GM21723 (cell line): ENCODE data around the gene DSP.
A peak's percentile ranks its signal among the peaks of the same experiment; 100 is the strongest.

Experiments used
- ATAC-seq: cut with Tn5 transposase; IDR thresholded peaks from one replicate; pipeline ENCODE4 v1.9.1; 2021; ENCODE audit warnings: mild to moderate bottlenecking, moderate library complexity; ENCODE audit not compliant: unreplicated experiment

Gene DSP

DNA sequence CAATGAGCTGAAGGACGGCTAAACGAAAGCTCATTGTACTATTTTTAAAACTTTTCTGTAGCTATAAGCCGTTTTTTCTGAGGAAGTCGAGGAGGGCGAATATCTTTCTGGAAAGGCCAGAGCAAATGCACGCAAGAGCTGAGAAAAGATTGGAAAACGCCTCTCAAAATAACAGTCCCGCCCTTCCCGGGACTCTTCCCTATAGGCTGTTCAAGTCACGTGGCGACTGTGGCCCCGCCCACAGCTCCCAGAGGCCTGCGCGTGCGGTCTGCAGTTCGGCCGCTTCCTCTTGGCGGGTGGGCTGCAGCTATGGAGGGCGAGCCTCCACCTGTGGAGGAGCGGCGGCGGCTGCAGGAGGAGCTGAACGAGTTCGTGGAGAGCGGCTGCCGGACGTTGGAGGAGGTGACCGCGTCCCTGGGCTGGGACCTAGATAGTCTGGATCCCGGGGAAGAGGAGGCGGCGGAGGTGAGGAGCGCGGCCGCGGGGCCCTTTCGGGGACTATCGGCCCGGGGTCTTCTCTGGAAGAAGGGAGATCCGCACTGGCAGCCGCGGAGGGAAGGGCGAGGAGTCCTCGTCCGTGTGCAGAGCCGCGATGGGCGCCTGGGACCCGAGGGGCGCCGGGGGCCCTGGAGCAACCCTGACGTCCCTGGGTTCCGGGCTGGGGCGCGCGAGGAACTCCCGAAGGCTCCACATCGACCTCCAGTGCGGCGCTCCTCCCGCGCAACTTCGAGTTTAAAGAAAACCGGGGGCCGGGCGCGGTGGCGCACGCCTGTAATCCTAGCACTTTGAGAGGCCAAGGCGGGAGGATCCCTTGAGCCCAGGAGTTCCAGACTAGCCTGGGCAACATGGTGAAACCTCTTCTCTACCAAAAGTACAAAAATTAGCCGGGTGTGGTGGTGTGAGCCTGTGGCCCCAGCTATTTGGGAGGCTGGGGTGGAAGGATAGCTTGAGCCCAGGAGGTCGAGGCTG lies 48.8 kb downstream of the DSP start, which contains the start of gene SNRNP48:
Gene SNRNP48 (plus strand): TSS at position 250 of the 969 bp plus-strand sequence. CDS start 60 bp downstream, at position 310.
- ATAC-seq, result peak; percentile 100

DNA sequence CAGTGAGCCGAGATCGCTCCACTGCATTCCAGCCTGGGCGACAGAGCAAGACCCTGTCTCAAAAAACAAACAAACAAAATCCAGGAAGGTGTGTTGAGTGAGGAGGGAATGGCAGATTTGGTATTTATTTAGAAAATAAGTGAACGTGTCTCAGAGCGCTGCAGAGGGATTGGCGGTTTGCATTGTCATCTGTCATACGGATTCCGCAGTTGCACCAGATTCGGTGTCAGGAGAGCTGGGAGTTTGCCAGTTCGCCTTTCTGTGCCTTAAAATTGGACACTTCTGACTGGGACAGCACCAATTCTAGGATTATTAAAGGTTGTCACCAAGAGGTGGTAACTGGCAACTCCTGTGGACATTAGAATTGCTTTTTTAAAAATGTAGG lies 49.4 kb downstream of the DSP start:
- ATAC-seq, result no peak

DNA sequence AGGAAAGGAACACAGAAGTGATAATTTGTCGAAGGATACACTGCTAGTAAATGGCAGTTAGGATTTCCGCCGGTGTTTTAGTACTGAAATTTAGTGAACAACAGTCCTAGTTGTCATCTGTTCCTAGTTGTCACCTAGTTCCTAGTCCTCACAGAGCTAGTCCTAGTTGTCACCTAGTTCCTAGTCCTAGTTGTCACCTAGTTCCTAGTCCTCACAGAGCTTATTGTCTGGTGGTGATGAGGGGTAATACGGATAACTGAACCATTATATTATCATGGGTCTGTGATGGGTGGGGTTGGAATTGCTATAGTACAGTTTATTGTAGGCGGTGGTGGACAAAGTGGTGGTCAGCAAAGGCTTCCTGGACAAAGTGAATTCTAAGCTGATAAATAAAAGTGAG lies 50.3 kb downstream of the DSP start:
- no peak for ATAC-seq

DNA sequence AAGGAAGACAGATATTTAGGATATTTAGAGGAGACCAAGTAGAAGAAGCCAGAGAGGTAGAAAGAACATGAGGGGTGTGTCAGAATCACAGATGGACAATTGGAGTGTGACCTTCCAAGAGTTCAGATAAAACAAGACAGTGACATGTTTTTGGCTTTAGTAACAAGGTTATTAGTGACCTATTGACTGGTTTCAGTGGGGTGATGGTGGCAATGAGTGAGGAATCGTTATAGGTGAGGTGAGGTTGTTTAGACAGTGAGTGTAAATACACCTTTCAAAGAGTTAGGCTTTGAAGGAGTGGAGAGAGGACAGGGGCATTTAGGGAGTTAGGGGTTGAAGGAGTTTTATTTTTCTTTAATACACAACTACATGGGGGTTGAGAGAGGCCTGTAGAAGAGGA lies 51.8 kb downstream of the DSP start:
- no peak for ATAC-seq

DNA sequence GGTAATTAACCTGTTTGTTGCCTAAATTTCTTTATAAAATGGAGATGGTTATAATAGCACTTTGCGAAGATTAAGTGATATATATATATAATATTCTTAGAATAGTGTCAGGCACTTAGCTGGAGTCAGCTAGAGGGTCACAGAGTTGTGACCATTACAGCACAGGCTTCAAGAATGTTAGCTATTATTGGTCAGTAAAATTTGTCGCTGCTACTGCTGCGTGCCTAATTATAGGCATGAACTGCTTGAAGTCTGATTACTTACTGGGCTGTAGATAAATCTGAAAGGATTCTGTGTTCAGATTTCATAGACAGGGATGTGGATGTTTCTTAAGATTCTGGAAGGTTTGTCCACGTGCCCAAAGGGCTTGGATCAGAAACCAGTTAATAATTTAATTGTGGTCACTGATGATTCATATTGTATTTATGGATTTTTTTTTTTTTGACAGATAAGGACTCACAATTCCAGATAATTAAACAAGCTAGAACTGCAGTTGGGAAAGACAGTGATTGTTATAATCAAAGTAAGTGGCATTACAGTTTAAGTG lies 53.2 kb downstream of the DSP start:
- ATAC-seq, result no peak

DNA sequence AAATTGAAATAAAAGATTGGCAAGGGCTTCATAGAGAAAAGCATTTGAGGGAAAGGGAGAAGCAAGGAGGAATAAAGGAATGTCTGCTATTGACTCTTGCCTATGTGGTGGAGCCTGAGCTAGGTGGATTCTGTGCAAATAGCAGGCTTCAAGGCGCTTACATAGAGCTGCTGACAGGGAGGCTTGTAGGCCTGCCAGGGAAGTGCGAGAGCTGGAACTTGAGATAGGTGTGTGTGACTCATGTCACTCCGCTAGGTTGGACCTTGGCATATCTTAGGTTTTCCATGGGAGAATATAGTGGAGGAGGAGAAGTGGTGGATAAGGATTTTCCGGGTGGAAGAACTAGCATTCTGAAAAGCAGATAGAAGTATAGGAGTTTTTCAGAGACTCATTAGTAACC lies 62.5 kb downstream of the DSP start:
- no peak for ATAC-seq

DNA sequence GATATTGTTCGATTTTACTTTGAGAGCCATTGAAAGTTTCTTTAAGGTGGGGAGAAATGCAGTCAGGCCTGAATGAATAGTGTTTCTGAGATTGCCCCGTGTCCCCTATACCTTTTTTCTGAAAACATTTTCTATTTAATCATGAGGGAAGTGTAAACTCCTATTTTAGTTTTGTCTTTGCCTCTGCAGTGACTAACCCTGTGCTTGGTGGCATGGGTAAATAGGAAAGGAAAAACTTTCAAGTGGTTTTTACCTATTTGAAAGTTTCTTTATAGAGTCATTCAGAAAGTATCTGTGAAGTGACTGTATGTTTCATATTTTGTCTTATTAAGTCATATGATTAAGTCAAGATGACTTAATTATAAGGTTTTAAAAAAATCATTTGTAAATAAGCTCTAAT lies 63.0 kb downstream of the DSP start:
- ATAC-seq, result peak; percentile 74

DNA sequence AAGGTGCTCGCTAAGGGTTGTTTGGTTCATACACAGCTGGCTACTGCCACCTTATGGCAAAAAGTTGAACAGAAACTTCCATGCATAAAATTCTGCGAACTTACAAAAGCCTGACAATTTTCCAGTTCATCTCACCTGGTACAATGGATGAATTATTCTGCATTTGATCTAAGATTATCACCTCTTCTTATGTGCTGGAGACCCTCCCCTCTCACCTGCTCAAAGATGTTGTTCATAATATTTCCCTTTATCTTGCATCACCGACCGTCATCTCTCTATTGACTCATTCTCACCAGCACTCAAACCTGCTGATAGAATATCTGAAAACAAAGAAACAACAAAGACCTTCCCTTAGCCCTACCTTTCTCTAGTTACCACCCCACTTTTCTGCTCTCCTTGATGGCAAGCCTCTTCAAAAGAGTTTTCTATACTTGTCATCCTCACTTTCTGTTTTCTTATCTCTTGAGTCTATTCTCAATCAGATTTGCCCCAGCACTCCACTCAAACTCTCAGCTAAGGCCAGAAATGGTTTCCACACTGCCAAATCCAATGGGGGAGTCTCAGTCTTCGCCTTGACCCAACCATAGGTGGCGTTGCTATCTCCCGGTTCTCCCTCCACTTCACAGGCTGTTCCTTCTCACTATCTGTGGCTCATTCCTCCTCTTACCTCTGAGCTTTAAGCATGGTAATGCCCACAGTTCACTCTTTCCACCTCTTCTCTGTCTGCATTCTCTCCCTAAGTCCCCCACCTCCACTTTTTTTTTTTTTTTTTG lies 74.3 kb downstream of the DSP start:
- ATAC-seq, result peak; percentile 49

DNA sequence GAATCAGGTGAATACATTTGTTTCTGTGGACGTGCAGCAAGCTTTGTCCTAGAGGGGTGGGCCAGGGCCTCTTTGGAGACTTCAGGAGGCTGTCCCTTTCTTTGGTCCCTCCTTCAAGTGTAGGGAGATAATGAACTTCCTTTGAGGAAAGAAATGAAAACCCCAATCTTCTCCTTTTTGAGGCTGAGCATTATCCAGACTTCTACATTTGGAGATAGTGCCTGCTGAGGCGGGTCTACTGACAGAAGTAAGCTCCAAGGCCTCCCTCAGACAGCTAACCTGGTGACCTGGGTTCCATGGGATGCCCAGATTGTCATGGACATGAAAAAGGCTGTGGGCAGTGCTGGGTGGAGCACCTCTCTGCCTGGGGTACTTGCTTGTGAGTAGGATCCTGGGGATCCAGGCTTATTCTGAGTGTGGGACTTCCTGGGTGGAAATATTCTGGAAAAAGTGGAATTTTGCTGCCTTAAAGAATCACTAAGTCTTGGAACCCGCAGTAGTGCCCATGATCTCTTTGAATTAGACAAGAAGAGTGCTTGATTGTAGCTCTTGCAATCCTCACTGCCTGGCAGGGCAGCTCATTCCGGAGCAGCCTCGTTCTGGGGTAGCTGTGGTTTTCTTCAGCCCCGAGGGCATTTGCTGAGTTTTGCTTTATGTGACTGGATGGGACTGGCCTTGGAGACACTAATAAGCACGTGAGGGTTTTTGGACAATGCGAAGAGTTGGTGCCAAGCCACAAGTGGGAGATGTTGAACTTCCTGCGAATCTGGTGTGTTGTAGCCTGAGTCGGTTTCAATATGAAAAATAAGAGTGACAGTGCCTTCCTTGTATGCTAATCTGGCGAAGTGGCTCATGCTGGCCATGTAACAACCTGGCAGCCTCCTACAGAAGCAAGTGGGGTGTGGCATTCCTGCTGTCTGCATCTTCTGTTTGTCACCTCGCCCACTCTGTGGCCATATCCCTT lies 76.6 kb downstream of the DSP start:
- ATAC-seq, result no peak

DNA sequence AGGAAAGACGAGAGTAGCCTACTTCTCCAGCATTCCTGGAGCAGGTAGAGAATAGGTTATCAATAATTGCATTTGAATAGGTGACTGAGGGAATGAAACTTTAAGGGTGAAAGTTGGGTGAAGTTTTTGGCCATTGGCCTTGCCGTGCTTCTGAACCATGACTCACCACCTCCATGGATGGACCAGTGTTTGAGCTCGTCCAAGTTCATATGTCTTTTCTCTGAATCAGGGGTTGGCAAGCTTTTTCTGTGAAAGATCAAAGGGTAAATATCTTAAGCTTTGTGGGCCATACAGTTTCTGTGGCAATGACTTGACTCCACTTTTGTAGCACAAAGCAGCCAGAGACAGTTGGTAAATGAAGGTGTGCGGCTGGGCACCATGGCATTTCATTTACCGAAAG lies 80.3 kb downstream of the DSP start:
- ATAC-seq, result no peak

DNA sequence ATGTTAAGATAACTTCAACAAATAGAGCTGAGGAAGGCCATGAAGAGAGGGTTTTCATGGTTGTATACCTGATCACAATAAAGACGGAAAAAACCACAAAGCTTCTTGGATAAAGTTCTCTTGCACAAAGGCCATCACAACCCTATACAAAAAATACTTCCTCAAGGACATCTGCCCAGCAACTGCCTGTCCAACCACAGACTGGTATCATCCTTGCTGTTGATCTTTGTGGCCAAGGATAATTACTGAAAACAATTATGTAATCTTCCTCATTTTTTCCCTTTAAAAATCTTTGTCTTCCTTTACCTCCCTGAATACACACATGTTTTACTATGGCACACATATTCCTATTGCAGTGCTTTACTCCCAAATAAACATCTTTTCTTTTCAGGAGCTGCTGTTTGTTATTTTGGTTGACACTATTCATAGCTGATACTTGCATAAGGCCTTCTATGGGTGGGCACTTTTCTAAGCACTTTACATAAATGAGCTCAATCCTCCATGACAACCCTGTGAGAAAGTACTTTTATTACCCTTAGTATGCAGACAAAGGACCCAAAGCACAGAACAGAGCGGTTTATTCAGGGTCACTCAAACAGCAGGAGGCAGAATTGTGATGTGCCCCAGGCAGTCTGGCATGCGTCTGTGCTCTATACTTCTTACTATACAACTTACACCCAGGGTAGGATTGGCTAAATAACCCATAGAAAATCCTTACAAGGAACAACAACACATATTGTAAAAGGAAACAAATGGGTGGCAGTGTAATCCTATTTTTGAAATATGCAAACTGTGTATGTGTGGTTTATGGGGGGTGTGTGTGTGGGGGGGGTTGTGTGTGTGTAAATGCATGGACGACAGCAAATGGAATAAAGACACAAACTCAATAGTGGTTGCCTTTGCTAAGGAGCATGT lies 83.6 kb downstream of the DSP start:
- ATAC-seq, result no peak

DNA sequence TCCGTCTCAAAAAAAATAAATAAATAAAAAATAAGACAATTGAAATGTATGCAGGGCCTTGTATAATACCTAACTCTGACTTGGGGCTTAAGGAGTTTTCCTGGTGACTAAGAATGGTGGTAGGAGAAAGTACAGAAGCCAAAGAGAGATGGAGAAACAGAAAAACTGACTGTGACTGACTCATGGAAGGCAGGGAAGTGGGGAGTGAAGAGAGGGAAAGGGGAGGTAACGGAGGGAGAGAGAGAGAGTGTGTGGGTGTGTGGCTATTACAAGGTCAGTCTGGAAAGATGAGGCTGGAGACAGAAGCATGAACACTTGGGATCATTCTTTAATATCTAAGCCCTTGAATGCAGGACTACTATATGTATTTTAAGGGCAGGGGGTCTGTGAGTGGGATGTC lies 87.0 kb downstream of the DSP start:
- no peak for ATAC-seq

DNA sequence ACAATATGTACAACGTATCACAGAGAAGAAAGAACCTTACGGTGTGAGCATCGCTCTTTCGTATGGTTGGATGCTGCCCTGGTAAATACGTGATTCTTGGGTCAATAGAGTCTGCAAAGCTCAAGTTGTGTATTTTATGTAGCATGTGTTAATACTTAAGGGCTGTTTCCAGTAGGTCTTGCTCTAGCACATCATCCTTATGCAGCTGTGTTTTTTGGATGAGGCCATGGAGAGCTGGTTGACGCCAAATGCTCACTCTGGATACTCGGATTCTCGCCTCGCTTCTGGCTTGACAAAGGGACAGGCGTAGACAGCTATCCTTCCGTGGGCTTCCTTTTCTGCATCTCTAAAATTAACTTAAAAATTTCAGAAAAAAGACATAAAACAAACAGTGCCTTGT lies 87.4 kb downstream of the DSP start:
- no peak for ATAC-seq

DNA sequence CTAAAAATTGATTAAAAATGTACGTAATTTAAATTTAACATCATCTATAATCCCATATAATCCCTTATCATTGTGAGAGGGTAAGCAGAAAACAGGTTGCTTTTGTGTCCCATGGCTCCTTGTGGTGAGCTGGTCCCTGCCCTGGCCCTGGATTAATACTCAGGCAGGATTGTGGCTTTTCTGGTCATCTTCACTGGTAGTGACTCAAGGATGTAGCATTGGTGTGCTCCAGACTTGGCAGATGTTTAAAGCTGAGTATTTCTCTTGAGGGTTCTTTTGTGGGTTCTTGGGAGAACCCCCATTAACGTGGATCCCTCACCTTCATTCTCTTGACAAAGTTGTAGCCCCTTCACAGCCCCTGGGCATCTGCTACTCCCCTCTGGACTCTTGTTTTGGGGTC lies 87.8 kb downstream of the DSP start:
- no peak for ATAC-seq

DNA sequence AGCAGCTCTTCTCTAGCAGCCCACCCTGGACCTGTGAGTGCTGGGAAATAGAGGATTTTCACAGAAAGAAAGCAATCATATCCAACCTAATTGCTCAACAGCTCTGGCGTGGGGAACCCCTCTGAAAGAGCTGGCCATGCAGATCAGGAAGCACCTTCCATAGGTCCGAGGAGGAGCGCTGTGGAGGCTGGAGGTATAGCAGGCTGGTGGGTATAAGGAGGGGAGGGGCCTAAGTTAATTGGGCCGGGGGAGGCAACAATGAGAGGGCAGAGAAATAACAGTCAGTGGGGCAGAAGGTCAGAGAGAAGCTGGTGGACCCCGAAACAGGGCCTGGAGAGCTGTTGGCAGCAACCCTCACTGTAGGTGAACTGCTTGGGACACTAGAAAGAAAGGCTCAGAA lies 89.3 kb downstream of the DSP start:
- ATAC-seq, result no peak

DNA sequence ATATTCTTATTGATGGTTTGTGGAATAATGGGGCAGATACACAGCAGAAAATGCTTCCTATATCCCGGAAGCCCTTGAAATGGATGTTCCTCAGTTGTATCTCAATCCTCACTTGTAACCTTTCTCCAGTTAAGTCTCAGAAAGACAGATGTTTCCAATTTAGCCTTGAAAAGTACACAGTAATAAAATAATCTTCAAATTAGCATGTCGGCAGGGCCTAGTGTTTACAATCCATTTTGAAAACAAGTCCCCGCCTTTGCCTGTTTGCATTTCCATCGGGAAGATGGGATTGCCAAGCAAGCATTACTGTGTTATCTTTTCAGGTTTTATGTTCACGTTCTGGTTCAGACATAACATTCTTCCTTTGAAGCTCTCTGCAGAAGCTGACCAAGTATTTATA lies 90.0 kb downstream of the DSP start:
- no peak for ATAC-seq

DNA sequence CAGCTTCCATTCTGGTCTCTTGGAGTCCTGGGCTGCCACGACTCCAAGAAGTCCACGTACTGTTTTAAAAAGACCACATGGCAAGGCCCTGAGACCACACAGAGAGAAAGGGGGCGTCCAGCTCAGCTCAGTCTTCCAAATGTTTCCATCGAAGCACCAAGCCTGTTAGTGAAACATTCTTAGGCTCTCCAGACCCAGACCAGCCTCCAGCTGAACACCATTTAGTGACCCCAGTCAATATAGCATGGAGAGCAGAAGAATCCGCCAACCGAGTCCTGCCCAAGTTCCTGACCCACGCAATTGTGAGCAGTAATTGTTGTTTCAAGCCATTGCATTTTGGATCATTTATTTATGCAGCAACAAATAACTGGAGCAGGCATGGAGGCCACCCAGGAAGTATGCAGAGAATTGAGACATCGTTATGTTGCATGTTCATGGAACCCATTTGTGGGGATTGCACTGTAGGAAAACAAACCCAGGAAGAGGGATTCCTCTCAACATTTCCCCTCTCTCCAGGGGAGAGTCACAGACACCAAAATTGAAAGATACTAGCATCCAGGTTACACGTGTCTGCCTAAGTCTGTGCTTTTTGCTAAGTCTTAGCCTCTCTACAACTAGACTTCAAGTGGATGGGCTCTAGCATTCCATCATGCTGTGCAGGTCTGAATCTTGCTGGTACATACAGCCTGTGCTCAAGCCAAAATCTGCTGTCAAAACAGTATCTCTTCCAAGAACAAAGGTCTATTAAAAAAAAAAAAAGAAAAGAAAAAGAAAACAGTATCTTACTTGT lies 91.2 kb downstream of the DSP start:
- no peak for ATAC-seq

DNA sequence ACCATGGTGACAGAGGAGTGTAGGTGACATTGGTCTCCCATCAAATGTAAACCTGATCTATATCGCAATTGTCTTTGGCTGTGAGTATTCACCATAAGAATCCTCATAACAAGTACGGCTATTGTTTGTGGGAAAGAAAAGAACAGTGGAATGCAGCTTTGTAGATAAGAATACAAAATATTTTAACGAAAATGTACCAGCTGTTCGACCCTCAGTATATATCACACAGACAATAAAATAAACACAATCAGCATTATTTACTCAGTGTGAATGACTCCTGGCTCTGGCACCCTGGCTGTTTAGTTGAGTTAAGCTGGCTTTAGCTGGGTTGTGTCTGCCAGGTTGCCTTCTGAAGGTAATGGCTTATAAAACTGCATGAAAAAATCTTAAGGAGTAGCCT lies 91.9 kb downstream of the DSP start:
- no peak for ATAC-seq

DNA sequence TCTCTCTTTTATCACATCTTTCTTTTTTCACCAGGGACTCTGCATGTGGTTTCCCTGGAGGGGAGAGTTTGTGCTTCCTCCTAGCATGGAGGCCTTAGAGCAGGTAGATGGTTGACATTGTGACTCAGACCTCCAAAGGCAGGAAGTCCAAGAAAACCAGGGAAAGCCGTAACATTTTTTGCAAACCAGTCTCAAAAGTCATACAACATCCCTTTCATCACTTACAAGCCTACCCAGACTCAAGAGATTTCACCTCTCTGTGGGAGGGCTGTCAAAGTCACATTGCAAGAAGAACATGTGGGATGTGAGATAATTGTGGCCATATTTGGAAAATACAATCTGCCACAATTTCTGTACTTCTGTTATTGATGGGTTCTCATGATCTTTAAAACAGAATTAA lies 94.7 kb downstream of the DSP start:
- ATAC-seq, result no peak
